ENCODE measurements around the gene MBLAC1.

DNA sequence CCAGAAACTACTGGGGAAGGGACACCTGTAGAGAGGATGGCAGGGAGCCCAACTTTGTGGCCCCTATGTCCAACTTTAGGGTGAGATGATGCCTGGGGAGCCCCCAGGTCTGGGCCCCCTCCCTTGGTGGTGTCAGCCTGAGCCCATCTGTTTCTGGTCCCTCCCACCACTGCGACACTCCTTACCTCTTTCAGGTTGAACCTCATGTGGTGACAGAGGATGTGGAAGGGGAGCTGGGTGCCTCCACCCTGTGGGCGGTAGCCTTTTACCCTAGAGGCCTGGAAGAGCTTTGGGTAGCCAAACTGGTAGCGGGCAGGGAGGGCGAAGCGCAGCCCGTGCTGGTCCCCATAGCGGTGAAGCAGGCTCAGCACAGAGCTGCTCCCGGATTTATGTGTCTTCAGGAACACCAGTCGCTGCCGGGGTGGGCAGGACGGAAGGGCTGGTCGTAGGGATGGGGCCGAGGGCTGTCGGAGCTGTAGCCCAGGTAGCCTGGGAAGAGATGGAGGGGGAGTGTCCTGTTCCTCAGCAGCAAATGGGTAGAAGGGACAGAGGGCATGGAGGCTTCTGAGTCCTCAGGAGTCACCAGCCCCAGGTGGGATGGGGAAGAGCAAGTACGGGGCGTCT is 39.7 kb downstream of the MBLAC1 start:
- TF ChIP-seq POLR2AphosphoS5 (IDR thresholded peaks at IDR 0.05): no peak
- TF ChIP-seq, protein P1, sequence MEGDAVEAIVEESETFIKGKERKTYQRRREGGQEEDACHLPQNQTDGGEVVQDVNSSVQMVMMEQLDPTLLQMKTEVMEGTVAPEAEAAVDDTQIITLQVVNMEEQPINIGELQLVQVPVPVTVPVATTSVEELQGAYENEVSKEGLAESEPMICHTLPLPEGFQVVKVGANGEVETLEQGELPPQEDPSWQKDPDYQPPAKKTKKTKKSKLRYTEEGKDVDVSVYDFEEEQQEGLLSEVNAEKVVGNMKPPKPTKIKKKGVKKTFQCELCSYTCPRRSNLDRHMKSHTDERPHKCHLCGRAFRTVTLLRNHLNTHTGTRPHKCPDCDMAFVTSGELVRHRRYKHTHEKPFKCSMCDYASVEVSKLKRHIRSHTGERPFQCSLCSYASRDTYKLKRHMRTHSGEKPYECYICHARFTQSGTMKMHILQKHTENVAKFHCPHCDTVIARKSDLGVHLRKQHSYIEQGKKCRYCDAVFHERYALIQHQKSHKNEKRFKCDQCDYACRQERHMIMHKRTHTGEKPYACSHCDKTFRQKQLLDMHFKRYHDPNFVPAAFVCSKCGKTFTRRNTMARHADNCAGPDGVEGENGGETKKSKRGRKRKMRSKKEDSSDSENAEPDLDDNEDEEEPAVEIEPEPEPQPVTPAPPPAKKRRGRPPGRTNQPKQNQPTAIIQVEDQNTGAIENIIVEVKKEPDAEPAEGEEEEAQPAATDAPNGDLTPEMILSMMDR (IDR thresholded peaks at IDR 0.05): no peak
- no peak for TF ChIP-seq EP300 (IDR thresholded peaks at IDR 0.05; ENCODE audit: low read depth)
